Stimulated activated CD8-positive, alpha-beta memory T cell treated with anti-CD3 and anti-CD28 coated beads, Interleukin-2, amount 100 ng/mL, for 1 hour (primary cell): ENCODE results near the gene TMEM89.

Experiments used
- DNase-seq, 2 donors: peaks; one replicate each; pipeline ENCODE4 v3.0.0-alpha.2; 2020; ENCODE audit warnings: low read depth in 2 of 2

The TMEM89 gene

GRCh38 chr3:48614044-48614443, 7.5 kb downstream of the TMEM89 start:
- DNase-seq: no peak

GRCh38 chr3:48612309-48612708, 9.3 kb downstream of the TMEM89 start:
- DNase-seq: no peak

- peak; percentile 84 to 85 for DNase-seq
Measured at GRCh38 chr3:48609088-48610005, 12.2 kb downstream of the TMEM89 start, which contains the start of gene UQCRC1. UQCRC1 (minus strand) TSS chr3:48609646; CDS start chr3:48609620, 26 bp downstream.

- no peak for DNase-seq
Measured at GRCh38 chr3:48607519-48607918, 14.1 kb downstream of the TMEM89 start.

GRCh38 chr3:48601622-48601994, 20.0 kb downstream of the TMEM89 start:
- DNase-seq: no peak

- no peak for DNase-seq
Measured at GRCh38 chr3:48600711-48601621, 20.6 kb downstream of the TMEM89 start.

GRCh38 chr3:48599509-48600285, 21.9 kb downstream of the TMEM89 start:
- DNase-seq: no peak

- DNase-seq: no peak
Measured at GRCh38 chr3:48599077-48599501, 22.5 kb downstream of the TMEM89 start.

GRCh38 chr3:48598323-48599076, 23.1 kb downstream of the TMEM89 start:
- DNase-seq: no peak

- DNase-seq: no peak
Measured at GRCh38 chr3:48597408-48597800, 24.2 kb downstream of the TMEM89 start.

- no peak for DNase-seq
Measured at GRCh38 chr3:48596676-48597407, 24.7 kb downstream of the TMEM89 start.

GRCh38 chr3:48596157-48596556, 25.4 kb downstream of the TMEM89 start:
- DNase-seq: no peak

GRCh38 chr3:48595526-48596121, 25.9 kb downstream of the TMEM89 start:
- no peak for DNase-seq

- DNase-seq: no peak
Measured at GRCh38 chr3:48595075-48595525, 26.5 kb downstream of the TMEM89 start, which contains the start of gene COL7A1. COL7A1 (minus strand) TSS chr3:48595329; CDS start chr3:48595159, 170 bp downstream.

- DNase-seq: no peak
Measured at GRCh38 chr3:48594417-48595049, 27.0 kb downstream of the TMEM89 start.

GRCh38 chr3:48593337-48593736, 28.2 kb downstream of the TMEM89 start:
- DNase-seq: no peak

- no peak for DNase-seq
Measured at GRCh38 chr3:48592519-48593087, 29.0 kb downstream of the TMEM89 start.

- no peak for DNase-seq
Measured at GRCh38 chr3:48591886-48592518, 29.6 kb downstream of the TMEM89 start.
